AG09319 (cell line): ENCODE measurements around the gene ANKHD1.
"Not testable (repeated sequence)": the region's sequence is repeated elsewhere in the genome, so short reads cannot be mapped to it uniquely, and the experiment has no call there.

Source experiments
- DNase-seq: peaks from one replicate; pipeline ENCODE4 v3.0.0-alpha.2; 2010; ENCODE audit warnings: low read depth; ENCODE audit errors: extremely low read depth
- TF ChIP-seq, protein P1 (sequence below): IDR thresholded peaks from 2 replicates; pipeline ENCODE4 v1.5.1; 2011; ENCODE audit warnings: low read depth, mild to moderate bottlenecking, inconsistent platforms, low read length, moderate library complexity

ANKHD1 gene

DNA sequence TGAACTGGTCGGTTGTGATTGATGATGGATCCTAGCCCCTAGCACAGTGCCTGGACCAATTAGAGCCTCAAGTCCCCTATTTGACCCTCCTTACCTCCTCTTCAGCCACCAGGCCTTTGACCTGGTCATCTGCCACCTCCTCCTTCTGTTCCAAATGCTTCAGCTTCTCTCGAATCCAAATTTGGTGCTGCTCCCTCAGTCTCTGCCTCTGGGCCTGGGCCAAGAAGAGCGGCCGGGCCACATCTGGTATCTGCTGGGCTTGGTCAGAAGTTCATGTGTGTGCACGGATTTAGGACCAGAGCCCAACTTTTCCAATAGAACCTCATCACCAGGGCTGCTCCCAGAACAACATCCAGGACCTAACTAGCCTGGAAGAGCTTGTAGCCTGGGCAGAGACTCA lies 169.5 kb downstream of the ANKHD1 start:
- no peak for DNase-seq
- TF ChIP-seq, protein P1, sequence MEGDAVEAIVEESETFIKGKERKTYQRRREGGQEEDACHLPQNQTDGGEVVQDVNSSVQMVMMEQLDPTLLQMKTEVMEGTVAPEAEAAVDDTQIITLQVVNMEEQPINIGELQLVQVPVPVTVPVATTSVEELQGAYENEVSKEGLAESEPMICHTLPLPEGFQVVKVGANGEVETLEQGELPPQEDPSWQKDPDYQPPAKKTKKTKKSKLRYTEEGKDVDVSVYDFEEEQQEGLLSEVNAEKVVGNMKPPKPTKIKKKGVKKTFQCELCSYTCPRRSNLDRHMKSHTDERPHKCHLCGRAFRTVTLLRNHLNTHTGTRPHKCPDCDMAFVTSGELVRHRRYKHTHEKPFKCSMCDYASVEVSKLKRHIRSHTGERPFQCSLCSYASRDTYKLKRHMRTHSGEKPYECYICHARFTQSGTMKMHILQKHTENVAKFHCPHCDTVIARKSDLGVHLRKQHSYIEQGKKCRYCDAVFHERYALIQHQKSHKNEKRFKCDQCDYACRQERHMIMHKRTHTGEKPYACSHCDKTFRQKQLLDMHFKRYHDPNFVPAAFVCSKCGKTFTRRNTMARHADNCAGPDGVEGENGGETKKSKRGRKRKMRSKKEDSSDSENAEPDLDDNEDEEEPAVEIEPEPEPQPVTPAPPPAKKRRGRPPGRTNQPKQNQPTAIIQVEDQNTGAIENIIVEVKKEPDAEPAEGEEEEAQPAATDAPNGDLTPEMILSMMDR, result no peak

DNA sequence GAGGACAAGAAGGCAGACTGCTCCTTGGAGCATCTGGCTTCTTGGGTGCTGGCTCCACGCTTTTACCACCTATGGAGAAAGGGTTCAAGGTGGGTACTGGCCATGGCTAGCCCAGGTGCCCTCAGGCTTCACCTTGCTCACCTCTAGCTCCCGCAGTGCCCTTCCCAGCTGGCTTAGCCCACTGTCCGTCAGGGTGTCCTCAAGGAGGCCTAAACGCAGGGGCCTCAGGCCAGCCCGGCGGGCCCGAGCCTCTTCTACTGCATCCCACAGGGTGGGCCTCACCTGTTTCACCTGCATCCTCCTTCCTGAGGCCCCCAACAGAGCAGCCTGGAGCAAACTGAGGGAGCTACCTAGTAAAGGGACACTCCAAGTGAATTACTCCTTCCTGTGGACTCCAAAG lies 172.1 kb downstream of the ANKHD1 start:
- TF ChIP-seq, protein P1, result no peak

DNA sequence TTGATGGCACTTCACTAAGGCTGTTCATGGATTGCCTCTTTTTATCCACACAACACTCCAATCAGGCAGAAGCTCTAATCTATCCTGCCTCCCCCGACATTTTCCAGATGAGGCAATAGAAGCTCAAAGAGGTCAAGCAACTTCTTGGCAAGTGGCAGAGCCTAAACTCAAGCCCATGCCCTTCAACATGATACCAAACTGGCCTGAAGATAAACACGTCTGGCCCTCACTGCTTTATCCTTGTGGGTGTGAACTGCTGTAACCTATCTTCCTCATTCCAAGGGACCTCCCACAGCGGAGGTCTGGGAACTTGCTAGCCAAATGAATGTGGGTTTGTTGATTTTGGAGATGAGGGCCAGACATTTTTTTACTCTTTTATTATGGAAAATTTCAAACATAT lies 172.5 kb downstream of the ANKHD1 start:
- no peak for DNase-seq
- TF ChIP-seq, protein P1, result no peak

More for the DNA sequence above, 172.1 kb downstream of the ANKHD1 start:
- no peak for DNase-seq

DNA sequence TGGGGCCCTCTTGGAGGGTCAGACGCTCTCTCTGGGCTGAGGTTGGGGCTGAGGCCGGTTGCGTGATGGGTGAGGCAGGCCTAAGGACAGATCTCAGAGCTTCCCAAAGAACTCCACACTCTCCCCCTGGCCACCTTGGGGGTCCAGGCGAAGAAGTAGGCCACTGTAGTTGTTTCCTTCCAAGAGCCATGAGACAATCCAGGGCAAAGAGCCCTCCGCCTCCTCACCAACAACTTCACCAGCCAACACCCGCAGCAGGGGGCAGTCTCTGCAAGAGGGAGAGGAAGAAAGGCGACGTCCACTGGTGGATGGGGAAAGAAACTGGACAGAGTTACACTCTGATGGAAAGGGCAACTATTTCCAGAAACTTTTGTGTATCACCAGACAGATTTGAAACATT lies 173.7 kb downstream of the ANKHD1 start:
- TF ChIP-seq, protein P1, result peak; percentile 30
- DNase-seq, result no peak

DNA sequence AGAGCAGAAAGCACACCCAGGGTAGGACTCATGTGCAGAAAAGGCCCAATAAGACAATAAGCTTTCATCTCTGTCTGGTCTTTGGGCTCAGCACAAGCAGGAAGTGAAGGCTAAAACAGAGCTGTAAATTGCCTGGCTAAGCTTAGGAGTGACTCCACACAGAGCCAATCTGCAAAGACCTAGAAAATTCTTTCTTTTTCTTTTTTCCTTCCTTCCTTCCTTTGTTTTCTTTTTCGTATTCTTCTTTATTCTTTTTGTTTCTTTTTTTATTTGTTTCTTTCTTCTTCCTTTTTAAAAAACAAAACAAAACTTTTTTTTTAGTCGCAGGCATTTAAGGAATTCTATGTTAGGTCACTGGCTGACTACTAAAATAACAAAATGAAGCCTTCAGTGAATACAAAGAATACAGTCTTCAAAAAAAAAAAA lies 175.2 kb downstream of the ANKHD1 start:
- TF ChIP-seq, protein P1, result no peak
- no peak for DNase-seq

DNA sequence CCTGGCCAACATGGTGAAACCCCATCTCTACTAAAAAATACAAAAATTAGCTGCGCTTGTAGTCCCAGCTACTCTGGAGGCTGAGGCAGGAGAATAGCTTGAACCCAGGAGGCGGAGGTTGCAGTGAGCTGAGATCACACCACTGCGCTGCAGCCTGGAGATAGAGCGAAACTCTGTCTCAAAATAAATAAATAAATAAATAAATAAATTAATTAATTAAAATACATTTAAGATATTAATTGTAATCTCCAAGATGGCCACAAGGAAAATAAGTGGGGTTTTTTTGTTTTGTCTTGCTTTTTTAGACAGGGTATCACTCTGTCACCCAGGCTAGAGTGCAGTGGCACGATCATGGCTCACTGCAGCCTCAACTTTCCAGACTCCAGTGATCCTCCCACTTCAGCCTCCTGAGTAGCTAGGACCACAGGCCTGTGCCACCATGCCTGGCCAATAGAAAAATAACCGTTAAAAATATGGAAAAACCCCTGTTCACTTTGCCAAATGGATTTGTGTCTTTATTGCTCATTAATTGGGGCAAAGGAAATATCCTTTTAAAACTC lies 177.6 kb downstream of the ANKHD1 start:
- DNase-seq, result not testable (repeated sequence)

DNA sequence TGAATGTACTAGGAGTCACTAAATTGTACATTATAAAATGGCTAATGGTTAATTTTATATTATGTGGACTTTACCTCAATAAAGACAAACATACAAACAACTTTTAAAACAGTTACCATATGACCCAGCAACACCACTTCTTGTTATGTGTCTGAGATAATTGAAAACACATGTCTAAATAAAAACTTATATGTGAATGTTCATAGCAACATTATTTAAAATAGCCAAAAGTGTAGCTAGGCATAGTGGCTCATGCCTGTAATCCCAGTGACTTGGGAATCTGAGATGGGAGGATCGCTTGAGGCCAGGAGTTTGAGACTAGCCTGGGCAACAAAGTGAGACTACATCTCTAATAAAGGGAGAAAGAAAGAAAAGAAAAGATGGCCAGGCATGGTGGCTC lies 185.9 kb downstream of the ANKHD1 start:
- TF ChIP-seq, protein P1, result no peak
- no peak for DNase-seq

DNA sequence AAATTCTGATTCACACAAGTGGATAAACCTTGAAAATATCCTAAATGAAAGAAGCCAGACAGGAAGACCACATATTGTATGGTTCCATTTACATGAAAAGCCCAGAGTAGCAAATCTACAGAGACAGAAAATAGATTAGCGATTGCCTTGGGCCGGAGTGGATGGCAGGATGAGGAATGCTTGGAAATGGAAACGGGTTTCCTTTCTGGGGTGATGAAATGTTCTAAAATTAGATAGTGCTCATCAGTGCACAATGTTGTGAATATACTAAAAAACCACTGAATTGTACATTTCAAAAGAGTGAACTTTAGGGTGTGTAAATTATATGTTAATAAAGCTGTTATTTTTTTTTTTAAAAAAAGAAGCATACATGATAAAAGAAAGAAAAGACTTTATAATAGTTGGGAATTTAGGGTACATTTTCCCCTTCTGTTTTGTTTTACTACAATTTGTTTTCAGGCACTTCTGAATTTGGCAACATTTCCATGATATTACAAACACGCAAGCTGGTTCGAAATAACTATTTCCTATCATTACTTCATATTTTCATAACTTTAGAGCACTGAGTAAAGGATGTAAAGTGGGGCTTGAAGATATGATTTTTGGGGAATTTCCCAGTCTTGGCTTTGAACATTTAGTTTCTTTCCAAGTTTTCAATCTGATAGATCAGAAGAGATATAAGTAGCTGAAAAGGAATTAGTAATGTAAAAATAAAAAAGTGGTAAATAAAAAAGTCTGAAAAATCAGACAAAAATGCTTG lies 186.9 kb downstream of the ANKHD1 start:
- TF ChIP-seq, protein P1, result no peak
- no peak for DNase-seq
